Lung (tissue), 12 donors: ENCODE results near the gene NBEAL1. TPM values are rescaled to one million over a fixed set of nuclear protein-coding genes. Genes with fewer than 3 reads are reported as not detected.

ENCODE experiments used
- ATAC-seq: fragments of 200-7000 bp; cut with Tn5 transposase; one replicate; pipeline ENCODE4 v1.9.1; 2020; ENCODE audit warnings: moderate number of reproducible peaks; ENCODE audit not compliant: insufficient read depth, low FRiP score
- DNase-seq, 3 donors: peaks; one replicate each; pipeline ENCODE4 v3.0.0-alpha.2; 2013 to 2017
- H3K27ac ChIP-seq, 2 donors: one replicate each; pipeline ENCODE4 v1.5.1; 2013; ENCODE audit warnings: mild to moderate bottlenecking in 2 of 2, moderate library complexity in 2 of 2, control low read depth in 1 of 2, inconsistent platforms in 1 of 2, low read depth in 1 of 2, low read length in 1 of 2
- H3K27me3 ChIP-seq, 3 donors: one replicate each; pipeline ENCODE4 v1.5.1; 2013; ENCODE audit warnings: low read length in 2 of 3; ENCODE audit not compliant: control insufficient read depth in 3 of 3, insufficient read depth in 3 of 3
- H3K36me3 ChIP-seq, 4 donors: one replicate each; pipeline ENCODE4 v1.5.1; 2013; ENCODE audit warnings: low read length in 4 of 4, mild to moderate bottlenecking in 1 of 4, moderate library complexity in 1 of 4; ENCODE audit not compliant: control insufficient read depth in 4 of 4, insufficient read depth in 4 of 4
- H3K4me1 ChIP-seq, 5 donors: one replicate each; pipeline ENCODE4 v1.5.1; 2013; ENCODE audit warnings: low read length in 5 of 5, mild to moderate bottlenecking in 2 of 5, moderate library complexity in 1 of 5; ENCODE audit not compliant: control insufficient read depth in 5 of 5, insufficient read depth in 5 of 5
- H3K4me3 ChIP-seq: one replicate; pipeline ENCODE4 v1.5.1; 2013; ENCODE audit warnings: mild to moderate bottlenecking, control low read depth, moderate library complexity
- H3K9ac ChIP-seq, 2 donors: one replicate each; pipeline ENCODE4 v1.5.1; 2013; ENCODE audit warnings: low read length in 2 of 2, control low read depth in 1 of 2; ENCODE audit not compliant: insufficient read depth in 1 of 2
- H3K9me3 ChIP-seq, 4 donors: one replicate each; pipeline ENCODE4 v1.5.1; 2013; ENCODE audit warnings: low read length in 3 of 4, mild to moderate bottlenecking in 1 of 4, moderate library complexity in 1 of 4; ENCODE audit not compliant: control insufficient read depth in 4 of 4, insufficient read depth in 3 of 4
- WGBS, 2 donors: extraction: QIAGEN DNeasy Blood & Tissue Kit; methylation state at CpG; one replicate each; pipeline ENCODE4 v1.1.7; 2013; 5-methylcytosine and 5-hydroxymethylcytosine counted together
- polyA plus RNA-seq, 2 donors: library from polyadenylated mRNA; stranded (reverse); fragments of 200-250 nt; gene quantifications; one replicate each; pipeline ENCODE4 v1.2.1, GENCODE V29; 2013
- total RNA-seq, 2 donors: library from RNA; depleted of rRNA in 1 of 2; stranded (reverse); fragments of >200 nt in 1 of 2; gene quantifications; one replicate each; pipeline ENCODE4 v1.2.1, GENCODE V29; 2014 to 2021
- TF ChIP-seq, protein P1 (sequence below): IDR thresholded peaks from 2 replicates; pipeline ENCODE4 v1.5.1; 2012; ENCODE audit warnings: mild to moderate bottlenecking; ENCODE audit errors: control extremely low read depth, extremely low read depth
- donor health status: control.
- donor health status: control.
- donor health status: Bipolar disorder and iron deficiency.
- donor health status: healthy.
- donor health status: DM: yes; HTN: yes; CAD: no.

The NBEAL1 gene
- total and polyA plus RNA-seq, 4 donors, result 5.9 to 138 (median 25.3) TPM

DNA sequence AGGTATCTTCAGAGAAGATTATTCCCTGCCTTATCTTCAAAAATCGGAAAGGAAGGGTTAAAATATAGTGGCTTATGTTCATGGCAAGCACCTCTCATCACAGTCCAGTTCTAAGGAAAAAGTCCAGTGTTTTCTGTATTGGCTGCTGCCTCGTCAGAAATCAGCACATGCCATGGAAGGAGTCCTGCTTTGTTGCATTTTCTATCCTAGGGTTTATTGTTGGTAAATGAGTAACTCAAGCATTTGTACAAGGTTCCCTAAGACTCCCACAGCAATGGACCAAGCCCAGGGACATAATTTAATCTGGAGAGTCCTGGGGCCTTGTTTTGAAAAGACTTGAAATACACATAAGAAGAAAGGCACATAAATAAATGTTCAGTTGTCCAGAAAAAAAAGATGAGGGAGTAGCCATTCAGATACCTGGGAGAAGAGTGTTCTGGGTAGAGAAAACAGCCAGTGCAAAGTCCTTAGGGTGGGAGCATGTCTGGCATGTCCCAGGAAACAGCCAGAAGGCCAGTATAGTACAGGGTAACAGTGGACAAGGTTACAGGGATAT, 26.4 kb downstream of the NBEAL1 start:
- Histone ChIP-seq H3K27ac (no peak overlapping the region), H3K9ac (no peak overlapping the region), H3K36me3 (peaks cover 5 to 13% (median 8%) of the 10 kb centered on the region in 4 donors), H3K4me3 (no peak overlapping the region), H3K9me3 (no peaks in the 10 kb centered on the region), H3K27me3 (no peaks in the 10 kb centered on the region), H3K4me1 (peaks cover 0 to 7% (median 0%) of the 10 kb centered on the region in 5 donors)
- TF ChIP-seq, protein P1, sequence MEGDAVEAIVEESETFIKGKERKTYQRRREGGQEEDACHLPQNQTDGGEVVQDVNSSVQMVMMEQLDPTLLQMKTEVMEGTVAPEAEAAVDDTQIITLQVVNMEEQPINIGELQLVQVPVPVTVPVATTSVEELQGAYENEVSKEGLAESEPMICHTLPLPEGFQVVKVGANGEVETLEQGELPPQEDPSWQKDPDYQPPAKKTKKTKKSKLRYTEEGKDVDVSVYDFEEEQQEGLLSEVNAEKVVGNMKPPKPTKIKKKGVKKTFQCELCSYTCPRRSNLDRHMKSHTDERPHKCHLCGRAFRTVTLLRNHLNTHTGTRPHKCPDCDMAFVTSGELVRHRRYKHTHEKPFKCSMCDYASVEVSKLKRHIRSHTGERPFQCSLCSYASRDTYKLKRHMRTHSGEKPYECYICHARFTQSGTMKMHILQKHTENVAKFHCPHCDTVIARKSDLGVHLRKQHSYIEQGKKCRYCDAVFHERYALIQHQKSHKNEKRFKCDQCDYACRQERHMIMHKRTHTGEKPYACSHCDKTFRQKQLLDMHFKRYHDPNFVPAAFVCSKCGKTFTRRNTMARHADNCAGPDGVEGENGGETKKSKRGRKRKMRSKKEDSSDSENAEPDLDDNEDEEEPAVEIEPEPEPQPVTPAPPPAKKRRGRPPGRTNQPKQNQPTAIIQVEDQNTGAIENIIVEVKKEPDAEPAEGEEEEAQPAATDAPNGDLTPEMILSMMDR, result no peak
- no peak for DNase-seq
- no peak for ATAC-seq
- WGBS, 2 donors, result 85 to 90% methylated on average over 2 of the region's 2 CpGs

DNA sequence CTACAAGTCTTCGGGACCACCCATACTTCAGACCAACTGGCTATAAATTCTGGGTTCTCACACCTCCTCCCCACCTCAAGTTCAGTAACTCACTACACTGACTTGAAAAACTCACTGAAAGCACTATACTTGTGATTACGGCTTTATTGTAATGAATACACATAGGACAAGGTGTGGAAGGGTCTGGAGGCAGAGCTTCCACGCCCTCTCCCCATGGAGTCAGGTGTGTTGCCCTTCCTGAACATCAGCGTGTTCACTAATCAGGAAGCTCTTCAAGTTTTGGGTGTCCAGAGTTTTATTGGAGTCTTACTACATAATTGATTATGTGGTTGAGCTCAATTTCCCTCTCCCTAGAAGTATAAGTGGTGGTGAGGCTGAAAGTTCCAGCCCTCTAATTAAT, 27.5 kb downstream of the NBEAL1 start:
- TF ChIP-seq, protein P1, result no peak
- H3K4me1 ChIP-seq, result peaks cover 0 to 7% (median 0%) of the 10 kb centered on the region in 5 donors
- DNase-seq (no peak), ATAC-seq (no peak)
- WGBS, 2 donors, result 93 to 98% methylated on average over 4 of the region's 4 CpGs
- H3K27me3 ChIP-seq, result no peaks in the 10 kb centered on the region
- H3K9ac ChIP-seq, result no peak overlapping the region
- peaks cover 5 to 16% (median 9%) of the 10 kb centered on the region in 4 donors for H3K36me3 ChIP-seq
- no peak overlapping the region for H3K27ac ChIP-seq
- H3K9me3 ChIP-seq, result no peaks in the 10 kb centered on the region
- H3K4me3 ChIP-seq, result no peak overlapping the region

DNA sequence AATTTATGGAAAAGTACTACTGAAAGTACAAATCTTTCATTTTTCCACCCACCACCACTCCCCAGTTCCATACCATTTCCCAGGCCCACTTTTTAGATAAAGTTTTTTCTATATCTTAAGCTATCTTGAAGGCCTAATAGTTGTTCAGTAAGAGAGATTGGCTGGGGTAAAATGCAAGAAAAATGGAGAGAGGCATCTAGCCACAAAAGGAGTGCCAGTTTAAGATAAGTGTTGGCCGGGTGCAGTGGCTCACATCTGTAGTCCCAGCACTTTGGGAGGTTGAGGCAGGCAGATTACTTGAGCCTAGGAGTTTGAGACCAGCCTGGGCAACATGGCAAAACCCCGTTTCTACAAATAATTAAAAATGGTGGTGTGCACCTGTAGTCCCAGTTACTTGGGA, 28.6 kb downstream of the NBEAL1 start:
- Histone ChIP-seq H3K9me3 (no peaks in the 10 kb centered on the region), H3K27me3 (no peaks in the 10 kb centered on the region), H3K4me1 (peaks cover 0 to 7% (median 0%) of the 10 kb centered on the region in 5 donors), H3K27ac (no peak overlapping the region), H3K9ac (no peak overlapping the region), H3K4me3 (no peak overlapping the region), H3K36me3 (peaks cover 5 to 19% (median 14%) of the 10 kb centered on the region in 4 donors)
- TF ChIP-seq, protein P1, result no peak
- DNase-seq (no peak), ATAC-seq (no peak)
- WGBS, 2 donors, result 94 to 97% methylated on average over 2 of the region's 2 CpGs

- H3K4me1 ChIP-seq, result peaks cover 0 to 7% (median 0%) of the 10 kb centered on the region in 5 donors
- H3K27ac ChIP-seq, result no peak overlapping the region
- no peaks in the 10 kb centered on the region for H3K27me3 ChIP-seq
- no peaks in the 10 kb centered on the region for H3K9me3 ChIP-seq
- H3K36me3 ChIP-seq, result peaks cover 5 to 19% (median 14%) of the 10 kb centered on the region in 4 donors
- ATAC-seq (no peak), DNase-seq (no peak)
- 94 to 100% methylated on average over 1 of the region's 1 CpG for WGBS, 2 donors
- H3K9ac ChIP-seq, result no peak overlapping the region
- TF ChIP-seq, protein P1, result no peak
- H3K4me3 ChIP-seq, result no peak overlapping the region
Observed at GRCh38 chr2:203045867-203046266, 31.2 kb downstream of the NBEAL1 start.
